CD4-positive, alpha-beta memory T cell (primary cell): ENCODE data around the gene BLNK. TPM values are rescaled to one million over a fixed set of nuclear protein-coding genes. Genes with fewer than 3 reads are reported as not detected.
A peak's percentile ranks its signal among the peaks of the same experiment; 100 is the strongest.

ENCODE experiments used
- CTCF ChIA-PET: fragments of 350-600 bp; sonication (Branson Sonifier 250); formaldehyde crosslinking; loops from one replicate; lab custom pipeline; 2021; ENCODE audit warnings: inconsistent platforms; ENCODE audit not compliant: partially characterized antibody; lab: Charles Lee
- POLR2A ChIA-PET: fragments of 350-600 bp; sonication (Branson Sonifier 250); formaldehyde crosslinking; loops from one replicate; lab custom pipeline; 2021; ENCODE audit not compliant: partially characterized antibody; lab: Charles Lee
- DNase-seq, 5 donors: peaks; one replicate each; pipeline versions ENCODE4 v3.0.0 to v3.0.0-alpha.2; 2020 to 2022; ENCODE audit warnings: mixed read lengths in 1 of 5
- H3K27ac ChIP-seq: one replicate; pipeline ENCODE4 v1.7.0; 2013; ENCODE audit warnings: low read depth, low read length
- H3K27me3 ChIP-seq: 2 replicates; pipeline ENCODE4 v1.7.0; 2013; ENCODE audit warnings: mild to moderate bottlenecking, low read length, moderate library complexity; ENCODE audit not compliant: insufficient read depth
- H3K36me3 ChIP-seq: 2 replicates; pipeline ENCODE4 v1.7.0; 2013; ENCODE audit warnings: mild to moderate bottlenecking, low read length, moderate library complexity; ENCODE audit not compliant: insufficient read depth
- H3K4me1 ChIP-seq: 2 replicates; pipeline ENCODE4 v1.7.0; 2013; ENCODE audit warnings: mild to moderate bottlenecking, low read length, moderate library complexity; ENCODE audit not compliant: insufficient read depth
- H3K4me3 ChIP-seq, 2 donors: one replicate each; pipeline ENCODE4 v1.7.0; 2013; ENCODE audit warnings: low read length in 2 of 2, mild to moderate bottlenecking in 1 of 2
- H3K9me3 ChIP-seq, 2 donors: one replicate each; pipeline ENCODE4 v1.7.0; 2013; ENCODE audit warnings: low read length in 2 of 2, control low read depth in 1 of 2; ENCODE audit not compliant: control insufficient read depth in 1 of 2
- H3K27ac Mint-ChIP-seq, 7 donors: one replicate each; pipeline ENCODE4 v1.8.0; 2020 to 2021; ENCODE audit warnings: mixed read lengths in 7 of 7, mild to moderate bottlenecking in 6 of 7, inconsistent platforms in 3 of 7, moderate library complexity in 3 of 7
- H3K27me3 Mint-ChIP-seq, 2 donors: one replicate each; pipeline ENCODE4 v1.8.0; 2020 to 2021; ENCODE audit warnings: mixed read lengths in 2 of 2
- H3K36me3 Mint-ChIP-seq, 2 donors: one replicate each; pipeline ENCODE4 v1.8.0; 2020 to 2021; ENCODE audit warnings: mixed read lengths in 2 of 2, inconsistent platforms in 1 of 2, mild to moderate bottlenecking in 1 of 2
- H3K4me1 Mint-ChIP-seq, 4 donors: one replicate each; pipeline ENCODE4 v1.8.0; 2020 to 2021; ENCODE audit warnings: mixed read lengths in 4 of 4, mild to moderate bottlenecking in 1 of 4
- H3K4me3 Mint-ChIP-seq, 8 donors: one replicate each; pipeline ENCODE4 v1.8.0; 2020 to 2021; ENCODE audit warnings: mixed read lengths in 8 of 8, mild to moderate bottlenecking in 7 of 8, moderate library complexity in 6 of 8, inconsistent platforms in 3 of 8
- H3K9me3 Mint-ChIP-seq, 8 donors: one replicate each; pipeline ENCODE4 v1.8.0; 2020 to 2021; ENCODE audit warnings: mixed read lengths in 8 of 8, mild to moderate bottlenecking in 5 of 8, inconsistent platforms in 3 of 8, moderate library complexity in 1 of 8
- intact Hi-C: fragments of 100-400 bp; cut with micrococcal nuclease; formaldehyde crosslinking; loops from one replicate; pipeline ENCODE4 v1.15.1; 2023
- polyA plus RNA-seq, 2 donors: library from polyadenylated mRNA; unstranded; fragments of 300-500 nt; fragmentation: Illumina TruSeq; gene quantifications; one replicate each; pipeline ENCODE4 v1.2.3, GENCODE V29; 2021
- total RNA-seq, 2 experiments: library from RNA; stranded (reverse); gene quantifications; one replicate each; pipeline ENCODE4 v1.2.3, GENCODE V29; 2021

The BLNK gene
- total and polyA plus RNA-seq, 4 experiments from 2014 or later = 0.19 to 1.0 TPM; not detected in 2

GRCh38 chr10:96298362-96298761, 27.0 kb upstream of the BLNK start:
- H3K4me1 ChIP-seq = peaks cover 16% of the 10 kb centered on the region
- no peak overlapping the region for H3K27ac ChIP-seq
- no peaks in the 10 kb centered on the region for H3K36me3 ChIP-seq
- H3K9me3 ChIP-seq = no peaks in the 10 kb centered on the region
- intact Hi-C loops = no loop called here
- no peaks in the 10 kb centered on the region for H3K36me3 Mint-ChIP-seq
- no peak overlapping the region for H3K4me3 Mint-ChIP-seq
- ChIA-PET POLR2A (no interaction called here), CTCF (interaction anchor here (1.1 to 1.6 kb wide), 3 partner anchors 24 to 69 kb away, joined by 3 to 4 read pairs (median 3); no protein-coding TSS in a partner anchor)
- H3K9me3 Mint-ChIP-seq = peaks cover 0 to 2% (median 0%) of the 10 kb centered on the region in 8 donors
- no peaks in the 10 kb centered on the region for H3K27me3 ChIP-seq
- H3K27ac Mint-ChIP-seq = peak overlapping the region in 1 of 7 donors; percentile 66
- no peak overlapping the region for H3K4me3 ChIP-seq
- DNase-seq = no peak
- peaks cover 15 to 47% of the 10 kb centered on the region in 2 donors for H3K27me3 Mint-ChIP-seq
- peaks cover 9 to 26% (median 13%) of the 10 kb centered on the region in 4 donors for H3K4me1 Mint-ChIP-seq

- intact Hi-C loops = no loop called here
- no peaks in the 10 kb centered on the region for H3K9me3 ChIP-seq
- POLR2A ChIA-PET = no interaction called here
- no peak overlapping the region for H3K4me3 Mint-ChIP-seq
- no peaks in the 10 kb centered on the region for H3K36me3 Mint-ChIP-seq
- H3K27me3 ChIP-seq = no peaks in the 10 kb centered on the region
- peaks cover 16% of the 10 kb centered on the region for H3K4me1 ChIP-seq
- H3K36me3 ChIP-seq = no peaks in the 10 kb centered on the region
- CTCF ChIA-PET = no interaction called here
- H3K4me3 ChIP-seq = no peak overlapping the region
- DNase-seq = no peak
- no peak overlapping the region for H3K27ac ChIP-seq
- H3K9me3 Mint-ChIP-seq = peaks cover 0 to 2% (median 0%) of the 10 kb centered on the region in 8 donors
- H3K4me1 Mint-ChIP-seq = peaks cover 9 to 26% (median 13%) of the 10 kb centered on the region in 4 donors
- no peak overlapping the region for H3K27ac Mint-ChIP-seq
- peaks cover 15 to 47% of the 10 kb centered on the region in 2 donors for H3K27me3 Mint-ChIP-seq
Measured at GRCh38 chr10:96297486-96297885, 26.1 kb upstream of the BLNK start.

- Histone ChIP-seq H3K27me3 (no peaks in the 10 kb centered on the region), H3K9me3 (no peaks in the 10 kb centered on the region), H3K4me1 (peaks cover 16% of the 10 kb centered on the region), H3K4me3 (no peak overlapping the region), H3K27ac (no peak overlapping the region), H3K36me3 (no peaks in the 10 kb centered on the region)
- ChIA-PET POLR2A (no interaction called here), CTCF (interaction anchor here (5.8 to 6.2 kb wide), 2 partner anchors 66 to 279 kb away, joined by 51 to 52 read pairs; no protein-coding TSS in a partner anchor)
- H3K4me3 Mint-ChIP-seq = no peak overlapping the region
- H3K27me3 Mint-ChIP-seq = peaks cover 10 to 43% of the 10 kb centered on the region in 2 donors
- no peak for DNase-seq
- peak overlapping the region in 1 of 7 donors; percentile 1 for H3K27ac Mint-ChIP-seq
- H3K4me1 Mint-ChIP-seq = peaks cover 9 to 26% (median 13%) of the 10 kb centered on the region in 4 donors
- intact Hi-C loops = no loop called here
- peaks cover 0 to 2% (median 0%) of the 10 kb centered on the region in 8 donors for H3K9me3 Mint-ChIP-seq
- no peaks in the 10 kb centered on the region for H3K36me3 Mint-ChIP-seq
Measured at GRCh38 chr10:96295475-96295874, 24.1 kb upstream of the BLNK start.

GRCh38 chr10:96292971-96293920, 21.9 kb upstream of the BLNK start:
- H3K4me1 Mint-ChIP-seq = peaks cover 0 to 11% (median 3%) of the 10 kb centered on the region in 4 donors
- no peak overlapping the region for H3K27ac Mint-ChIP-seq
- ChIA-PET POLR2A (no interaction called here), CTCF (interaction anchor here (1.1 to 6.2 kb wide), 3 partner anchors 64 to 598 kb away, joined by 5 to 52 read pairs (median 51); no protein-coding TSS in a partner anchor)
- H3K9me3 Mint-ChIP-seq = no peaks in the 10 kb centered on the region
- Histone ChIP-seq H3K4me1 (no peaks in the 10 kb centered on the region), H3K9me3 (no peaks in the 10 kb centered on the region), H3K36me3 (no peaks in the 10 kb centered on the region), H3K27me3 (no peaks in the 10 kb centered on the region), H3K4me3 (no peak overlapping the region), H3K27ac (no peak overlapping the region)
- intact Hi-C loops = loop anchor here (1.0 kb wide), 1 partner anchor 276 kb away; no protein-coding TSS in a partner anchor
- peaks cover 9 to 33% of the 10 kb centered on the region in 2 donors for H3K27me3 Mint-ChIP-seq
- no peaks in the 10 kb centered on the region for H3K36me3 Mint-ChIP-seq
- peak in 2 of 5 donors; percentile 3 for DNase-seq
- no peak overlapping the region for H3K4me3 Mint-ChIP-seq

- POLR2A ChIA-PET = no interaction called here
- H3K36me3 Mint-ChIP-seq = no peaks in the 10 kb centered on the region
- no peaks in the 10 kb centered on the region for H3K9me3 Mint-ChIP-seq
- Histone ChIP-seq H3K4me3 (no peak overlapping the region), H3K27me3 (no peaks in the 10 kb centered on the region), H3K27ac (no peak overlapping the region), H3K9me3 (no peaks in the 10 kb centered on the region), H3K4me1 (no peaks in the 10 kb centered on the region), H3K36me3 (no peaks in the 10 kb centered on the region)
- intact Hi-C loops = no loop called here
- peaks cover 11 to 24% of the 10 kb centered on the region in 2 donors for H3K27me3 Mint-ChIP-seq
- H3K4me1 Mint-ChIP-seq = peaks cover 5 to 15% (median 6%) of the 10 kb centered on the region in 4 donors
- no peak for DNase-seq
- CTCF ChIA-PET = interaction anchor here (5.8 to 6.2 kb wide), 2 partner anchors 61 to 274 kb away, joined by 51 to 52 read pairs; no protein-coding TSS in a partner anchor
- no peak overlapping the region for H3K27ac Mint-ChIP-seq
- no peak overlapping the region for H3K4me3 Mint-ChIP-seq
Measured at GRCh38 chr10:96290368-96291133, 19.2 kb upstream of the BLNK start.

- no peaks in the 10 kb centered on the region for H3K4me1 ChIP-seq
- H3K27ac Mint-ChIP-seq = no peak overlapping the region
- H3K27ac ChIP-seq = no peak overlapping the region
Measured at GRCh38 chr10:96289218-96289910, 18.0 kb upstream of the BLNK start.

More at GRCh38 chr10:96289218-96289910, 18.0 kb upstream of the BLNK start:
- Mint-ChIP-seq H3K36me3 (no peaks in the 10 kb centered on the region), H3K4me1 (peaks cover 5 to 13% (median 5%) of the 10 kb centered on the region in 4 donors), H3K9me3 (no peaks in the 10 kb centered on the region), H3K4me3 (no peak overlapping the region), H3K27me3 (peaks cover 9 to 26% of the 10 kb centered on the region in 2 donors)
- no peaks in the 10 kb centered on the region for H3K9me3 ChIP-seq
- intact Hi-C loops = no loop called here
- no peak overlapping the region for H3K4me3 ChIP-seq
- H3K36me3 ChIP-seq = no peaks in the 10 kb centered on the region
- DNase-seq = no peak
- ChIA-PET CTCF (no interaction called here), POLR2A (no interaction called here)
- no peaks in the 10 kb centered on the region for H3K27me3 ChIP-seq
